Measurements from ENCODE around the gene HLA-DRB5. TPM values are rescaled to one million over a fixed set of nuclear protein-coding genes. Genes with fewer than 3 reads are reported as not detected.

HLA-DRB5 gene
- total RNA-seq, 1 donor from 2014 or later, result not detected

GRCh38 chr6:32568561-32568960 is 38.5 kb upstream of the HLA-DRB5 start:
- H3K9me3 Mint-ChIP-seq (ENCODE audit: unreplicated experiment), result no peaks in the 10 kb centered on the region

GRCh38 chr6:32566957-32567356 is 36.9 kb upstream of the HLA-DRB5 start:
- Mint-ChIP-seq H3K4me1 (ENCODE audit: unreplicated experiment) (no peaks in the 10 kb centered on the region), H3K27ac (ENCODE audit: unreplicated experiment) (no peak overlapping the region), H3K27me3 (ENCODE audit: unreplicated experiment) (peaks cover 7% of the 10 kb centered on the region), H3K36me3 (ENCODE audit: unreplicated experiment) (no peaks in the 10 kb centered on the region), H3K4me3 (ENCODE audit: unreplicated experiment) (no peak overlapping the region), H3K9me3 (ENCODE audit: unreplicated experiment) (no peaks in the 10 kb centered on the region)
- TF ChIP-seq CTCF (IDR thresholded peaks at IDR 0.05), result no peak
- DNase-seq (ENCODE audit: extremely low spot score, unreplicated experiment), result no peak

More at GRCh38 chr6:32568561-32568960, 38.5 kb upstream of the HLA-DRB5 start:
- DNase-seq (ENCODE audit: extremely low spot score, unreplicated experiment), result no peak
- Mint-ChIP-seq H3K4me1 (ENCODE audit: unreplicated experiment) (no peaks in the 10 kb centered on the region), H3K27ac (ENCODE audit: unreplicated experiment) (no peak overlapping the region), H3K4me3 (ENCODE audit: unreplicated experiment) (no peak overlapping the region), H3K36me3 (ENCODE audit: unreplicated experiment) (no peaks in the 10 kb centered on the region), H3K27me3 (ENCODE audit: unreplicated experiment) (peaks cover 11% of the 10 kb centered on the region)
- TF ChIP-seq CTCF (IDR thresholded peaks at IDR 0.05), result no peak

- Mint-ChIP-seq H3K27me3 (ENCODE audit: unreplicated experiment) (peaks cover 3% of the 10 kb centered on the region), H3K27ac (ENCODE audit: unreplicated experiment) (no peak overlapping the region), H3K4me1 (ENCODE audit: unreplicated experiment) (no peaks in the 10 kb centered on the region), H3K9me3 (ENCODE audit: unreplicated experiment) (no peaks in the 10 kb centered on the region), H3K36me3 (ENCODE audit: unreplicated experiment) (no peaks in the 10 kb centered on the region), H3K4me3 (ENCODE audit: unreplicated experiment) (no peak overlapping the region)
- no peak for DNase-seq (ENCODE audit: extremely low spot score, unreplicated experiment)
- TF ChIP-seq CTCF (IDR thresholded peaks at IDR 0.05), result no peak
These were observed 35.4 kb upstream of the HLA-DRB5 start for GRCh38 chr6:32565511-32565910.

GRCh38 chr6:32562940-32563339 is 32.9 kb upstream of the HLA-DRB5 start:
- peaks cover 7% of the 10 kb centered on the region for H3K27me3 Mint-ChIP-seq (ENCODE audit: unreplicated experiment)
- no peaks in the 10 kb centered on the region for H3K4me1 Mint-ChIP-seq (ENCODE audit: unreplicated experiment)
- no peak for DNase-seq (ENCODE audit: extremely low spot score, unreplicated experiment)
- no peak for TF ChIP-seq CTCF (IDR thresholded peaks at IDR 0.05)
- no peak overlapping the region for H3K27ac Mint-ChIP-seq (ENCODE audit: unreplicated experiment)
- no peak overlapping the region for H3K4me3 Mint-ChIP-seq (ENCODE audit: unreplicated experiment)
- H3K9me3 Mint-ChIP-seq (ENCODE audit: unreplicated experiment), result no peaks in the 10 kb centered on the region
- H3K36me3 Mint-ChIP-seq (ENCODE audit: unreplicated experiment), result no peaks in the 10 kb centered on the region

GRCh38 chr6:32559747-32560146 is 29.7 kb upstream of the HLA-DRB5 start:
- H3K27me3 Mint-ChIP-seq (ENCODE audit: unreplicated experiment), result peaks cover 7% of the 10 kb centered on the region
- no peak overlapping the region for H3K27ac Mint-ChIP-seq (ENCODE audit: unreplicated experiment)
- H3K4me1 Mint-ChIP-seq (ENCODE audit: unreplicated experiment), result no peaks in the 10 kb centered on the region
- no peak for DNase-seq (ENCODE audit: extremely low spot score, unreplicated experiment)
- no peak overlapping the region for H3K4me3 Mint-ChIP-seq (ENCODE audit: unreplicated experiment)
- H3K36me3 Mint-ChIP-seq (ENCODE audit: unreplicated experiment), result no peaks in the 10 kb centered on the region
- TF ChIP-seq CTCF (IDR thresholded peaks at IDR 0.05), result no peak
- no peaks in the 10 kb centered on the region for H3K9me3 Mint-ChIP-seq (ENCODE audit: unreplicated experiment)
